BE2C (cell line): ENCODE data around the gene KRT32.

Experiments used
- DNase-seq: peaks from one replicate; pipeline ENCODE4 v3.0.0-alpha.2; 2020
- H3K27me3 ChIP-seq: fragments of 250-450 bp; sonication (Bioruptor Pico); 2 replicates; pipeline ENCODE4 v1.5.1; 2020; ENCODE audit warnings: mild to moderate bottlenecking
- H3K36me3 ChIP-seq: fragments of 250-450 bp; sonication (Bioruptor Pico); 2 replicates; pipeline ENCODE4 v1.5.1; 2020; ENCODE audit warnings: mild to moderate bottlenecking
- H3K4me1 ChIP-seq: fragments of 250-450 bp; sonication (Bioruptor Pico); 2 replicates; pipeline ENCODE4 v1.5.1; 2020
- H3K4me3 ChIP-seq: 2 replicates; pipeline ENCODE4 v1.5.1; 2011; ENCODE audit warnings: low read depth, low read length
- H3K9me3 ChIP-seq: fragments of 250-450 bp; sonication (Bioruptor Pico); 2 replicates; pipeline ENCODE4 v1.5.1; 2020
- CTCF ChIP-seq: IDR thresholded peaks from 2 replicates; pipeline ENCODE4 v1.5.1; 2012; ENCODE audit warnings: mild to moderate bottlenecking, low read depth, low read length

The KRT32 gene

GRCh38 chr17:41419716-41420115 lies 47.5 kb downstream of the KRT32 start:
- Histone ChIP-seq H3K27me3 (no peaks in the 10 kb centered on the region), H3K4me1 (peaks cover 8% of the 10 kb centered on the region), H3K9me3 (no peaks in the 10 kb centered on the region), H3K36me3 (no peaks in the 10 kb centered on the region), H3K4me3 (no peak overlapping the region)
- DNase-seq = no peak
- TF ChIP-seq CTCF = no peak

GRCh38 chr17:41418116-41418860 lies 48.9 kb downstream of the KRT32 start:
- Histone ChIP-seq H3K36me3 (no peaks in the 10 kb centered on the region), H3K9me3 (no peaks in the 10 kb centered on the region), H3K4me3 (no peak overlapping the region), H3K4me1 (peaks cover 8% of the 10 kb centered on the region), H3K27me3 (no peaks in the 10 kb centered on the region)
- no peak for TF ChIP-seq CTCF
- DNase-seq = no peak

- DNase-seq = no peak
Measured at GRCh38 chr17:41417576-41418015, 49.6 kb downstream of the KRT32 start.

GRCh38 chr17:41417127-41417526 lies 50.1 kb downstream of the KRT32 start:
- H3K9me3 ChIP-seq = no peaks in the 10 kb centered on the region
- H3K36me3 ChIP-seq = no peaks in the 10 kb centered on the region
- DNase-seq = no peak
- H3K4me3 ChIP-seq = no peak overlapping the region
- no peak for TF ChIP-seq CTCF
- no peaks in the 10 kb centered on the region for H3K27me3 ChIP-seq
- H3K4me1 ChIP-seq = peaks cover 8% of the 10 kb centered on the region

More at GRCh38 chr17:41417576-41418015, 49.6 kb downstream of the KRT32 start:
- Histone ChIP-seq H3K4me1 (peaks cover 8% of the 10 kb centered on the region), H3K9me3 (no peaks in the 10 kb centered on the region), H3K4me3 (no peak overlapping the region), H3K36me3 (no peaks in the 10 kb centered on the region), H3K27me3 (no peaks in the 10 kb centered on the region)
- peak; percentile 53 for TF ChIP-seq CTCF

- no peak for DNase-seq
- no peaks in the 10 kb centered on the region for H3K27me3 ChIP-seq
- H3K4me1 ChIP-seq = peaks cover 8% of the 10 kb centered on the region
- H3K4me3 ChIP-seq = no peak overlapping the region
- H3K9me3 ChIP-seq = no peaks in the 10 kb centered on the region
- no peaks in the 10 kb centered on the region for H3K36me3 ChIP-seq
- no peak for TF ChIP-seq CTCF
Measured at GRCh38 chr17:41416479-41416878, 50.7 kb downstream of the KRT32 start.

GRCh38 chr17:41415833-41416335 lies 51.3 kb downstream of the KRT32 start:
- no peak overlapping the region for H3K4me3 ChIP-seq
- no peak for TF ChIP-seq CTCF
- no peaks in the 10 kb centered on the region for H3K27me3 ChIP-seq
- DNase-seq = no peak
- H3K4me1 ChIP-seq = peaks cover 3% of the 10 kb centered on the region
- H3K36me3 ChIP-seq = no peaks in the 10 kb centered on the region
- no peaks in the 10 kb centered on the region for H3K9me3 ChIP-seq
